GM18511 (cell line): Measurements from ENCODE around the gene RNF112.

ENCODE experiments used
- ATAC-seq: cut with Tn5 transposase; IDR thresholded peaks from one replicate; pipeline ENCODE4 v1.9.1; 2021; ENCODE audit warnings: mild to moderate bottlenecking, moderate library complexity; ENCODE audit not compliant: unreplicated experiment

The RNF112 gene

DNA sequence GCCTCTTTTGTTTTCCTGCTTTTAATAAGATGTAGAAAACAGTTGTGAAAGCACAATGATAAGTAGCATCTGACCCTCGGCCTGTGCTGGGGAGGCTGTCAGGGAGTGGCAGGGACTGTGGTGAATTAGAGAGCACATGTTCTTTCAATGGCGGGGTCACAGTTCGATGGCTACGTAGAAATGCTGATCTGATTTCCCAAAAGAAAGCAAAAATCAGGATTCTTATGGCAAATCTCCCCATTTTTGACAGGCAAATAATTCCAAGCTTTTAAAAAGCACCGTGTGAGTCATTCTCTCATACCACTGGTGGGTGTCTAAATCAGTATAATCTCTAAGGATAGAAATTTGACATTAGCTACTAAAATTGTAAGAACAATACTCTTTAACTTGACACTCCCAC is 36.9 kb upstream of the RNF112 start:
- ATAC-seq, result no peak

DNA sequence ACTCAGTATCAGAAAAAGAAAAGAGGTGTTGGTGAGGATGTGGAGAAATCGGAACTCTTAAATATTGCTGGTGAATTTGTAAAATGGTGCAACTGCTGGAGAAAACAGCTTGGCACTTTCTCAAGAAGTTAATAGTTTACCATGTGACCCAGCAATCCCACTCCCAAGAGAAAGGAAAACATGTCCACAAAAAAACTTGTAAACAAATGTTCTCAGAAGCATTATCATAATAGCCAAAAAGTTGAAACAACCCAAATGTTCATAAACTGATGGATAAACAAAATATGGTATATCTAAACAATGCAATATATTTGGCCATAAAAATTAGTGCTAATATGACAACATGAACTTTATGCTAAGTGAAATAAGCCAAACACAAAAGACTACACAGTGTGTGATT is 35.3 kb upstream of the RNF112 start:
- ATAC-seq, result no peak

DNA sequence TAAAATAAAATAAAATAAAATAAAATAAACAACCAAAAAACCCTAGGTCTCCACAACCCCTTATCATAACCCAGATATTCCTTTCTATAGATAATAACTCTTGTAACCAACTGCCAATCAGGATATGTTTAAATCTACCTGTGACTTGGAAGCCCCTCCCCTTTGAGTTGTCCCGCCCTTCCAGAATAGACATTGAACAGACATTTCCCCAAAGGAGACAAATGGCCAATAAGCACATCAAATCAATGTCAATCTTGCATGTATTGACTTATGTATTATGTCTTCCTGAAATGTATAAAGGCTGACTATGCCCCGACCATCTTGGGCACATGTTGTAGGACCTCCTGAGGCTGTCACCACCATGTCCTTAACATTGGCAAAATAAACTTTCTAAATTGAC is 34.2 kb upstream of the RNF112 start:
- ATAC-seq, result no peak

DNA sequence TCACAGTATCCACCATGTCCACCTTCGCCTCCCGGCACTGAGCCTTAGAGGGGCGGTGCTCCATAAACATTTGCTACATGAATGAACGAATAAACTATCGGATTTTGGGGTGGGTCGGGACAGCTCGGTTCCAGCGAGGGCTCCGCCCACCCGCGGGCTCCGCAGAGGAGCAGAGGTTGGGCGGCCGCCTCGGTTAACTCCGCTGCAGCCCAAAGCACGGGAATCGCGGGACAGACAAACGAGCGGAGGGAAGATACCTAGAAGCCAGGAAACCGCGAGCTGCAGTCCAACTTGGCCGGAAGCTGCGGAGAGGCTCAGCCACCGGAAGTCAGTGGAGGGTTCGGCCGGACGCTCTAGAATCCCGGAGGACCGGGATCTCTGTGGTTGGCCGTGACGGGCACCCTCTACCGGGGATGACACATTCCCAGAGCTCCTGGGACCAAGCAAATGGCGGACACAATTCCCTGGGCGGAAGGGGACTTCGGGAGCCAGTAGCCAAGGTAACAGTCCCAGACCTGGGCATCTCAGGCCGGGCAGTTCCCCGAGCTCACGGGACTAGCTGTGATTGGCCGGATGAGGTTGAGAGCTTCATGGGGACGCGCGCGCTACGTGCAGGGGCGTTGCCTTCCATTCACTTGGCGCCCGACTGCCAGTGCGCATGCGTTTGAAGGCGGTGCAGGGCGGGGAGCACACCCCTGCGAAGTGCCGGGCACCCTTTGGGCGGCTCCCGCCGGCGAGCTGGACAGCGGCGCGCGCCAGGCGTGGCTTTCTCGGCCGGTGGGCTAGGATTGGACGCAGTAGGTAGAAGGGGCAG is 33.2 kb upstream of the RNF112 start:
- ATAC-seq, result peak; percentile 92

DNA sequence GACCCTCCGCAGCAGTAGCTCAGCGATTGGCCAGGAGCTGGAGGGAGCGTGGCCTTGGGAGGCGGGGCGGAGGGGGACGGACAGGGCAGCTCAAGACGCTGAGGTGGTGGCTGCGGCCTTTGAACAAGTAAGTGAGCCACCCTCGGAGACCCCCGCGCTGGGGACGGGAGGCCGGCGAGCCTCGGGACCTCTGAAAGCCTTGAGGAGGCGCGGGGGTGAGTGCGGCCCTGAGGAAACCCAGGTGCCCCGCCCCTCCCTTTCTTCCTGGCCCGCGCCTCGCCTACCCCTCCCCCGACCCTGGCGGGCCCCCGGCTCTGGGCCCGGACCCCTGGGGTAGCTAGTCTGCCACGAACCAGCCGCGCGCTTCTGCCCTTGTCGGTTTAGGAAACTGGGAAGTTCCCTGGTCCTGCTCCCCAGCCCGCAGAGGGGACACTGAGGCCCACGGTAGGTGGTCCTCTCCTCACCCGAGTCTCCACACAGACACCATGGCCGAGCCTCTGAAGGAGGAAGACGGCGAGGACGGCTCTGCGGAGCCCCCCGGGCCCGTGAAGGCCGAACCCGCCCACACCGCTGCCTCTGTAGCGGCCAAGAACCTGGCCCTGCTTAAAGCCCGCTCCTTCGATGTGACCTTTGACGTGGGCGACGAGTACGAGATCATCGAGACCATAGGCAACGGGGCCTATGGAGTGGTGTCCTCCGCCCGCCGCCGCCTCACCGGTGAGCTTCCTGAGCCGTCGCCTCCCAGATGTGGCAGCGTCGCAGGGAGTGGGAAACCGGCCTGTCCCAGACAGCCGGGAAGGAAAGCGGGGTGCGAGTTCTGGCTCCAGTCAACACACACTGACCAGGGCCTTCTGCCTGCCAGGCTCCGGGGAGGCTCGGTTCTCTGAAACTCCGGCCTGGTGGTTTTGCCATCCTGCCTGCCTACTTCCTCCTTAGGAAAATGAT is 32.3 kb upstream of the RNF112 start, which contains the start of gene MAPK7:
MAPK7 (plus strand) TSS at position 83 of the 945 bp plus-strand sequence; CDS start at position 486, 403 bp downstream.
- peak; percentile 31 for ATAC-seq

DNA sequence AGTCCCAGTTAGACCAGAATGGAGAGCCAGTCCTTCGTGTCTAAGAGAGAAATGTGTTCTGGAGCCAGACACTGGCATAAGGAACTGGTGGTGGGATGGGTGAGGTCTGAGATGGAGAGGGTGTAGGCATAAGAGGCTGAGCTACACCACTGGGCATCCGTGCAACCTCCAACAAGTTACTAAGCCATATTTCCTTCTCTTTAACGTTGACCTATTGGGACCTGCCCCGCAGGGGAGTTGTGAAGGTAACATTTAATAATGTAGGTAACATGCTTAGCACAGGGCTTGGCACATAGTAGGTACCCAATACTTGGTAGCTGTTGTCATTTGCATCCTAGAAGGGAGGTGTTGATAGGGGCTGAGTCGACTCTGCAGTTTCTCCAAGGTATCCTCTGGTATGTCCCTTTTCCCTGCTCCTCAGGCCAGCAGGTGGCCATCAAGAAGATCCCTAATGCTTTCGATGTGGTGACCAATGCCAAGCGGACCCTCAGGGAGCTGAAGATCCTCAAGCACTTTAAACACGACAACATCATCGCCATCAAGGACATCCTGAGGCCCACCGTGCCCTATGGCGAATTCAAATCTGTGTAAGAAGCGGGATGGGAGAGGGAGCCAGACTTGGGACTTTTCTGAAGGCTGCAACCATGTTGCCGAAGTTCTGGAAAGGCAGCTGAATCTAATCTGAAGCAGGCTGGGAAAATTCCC is 31.5 kb upstream of the RNF112 start:
- no peak for ATAC-seq

DNA sequence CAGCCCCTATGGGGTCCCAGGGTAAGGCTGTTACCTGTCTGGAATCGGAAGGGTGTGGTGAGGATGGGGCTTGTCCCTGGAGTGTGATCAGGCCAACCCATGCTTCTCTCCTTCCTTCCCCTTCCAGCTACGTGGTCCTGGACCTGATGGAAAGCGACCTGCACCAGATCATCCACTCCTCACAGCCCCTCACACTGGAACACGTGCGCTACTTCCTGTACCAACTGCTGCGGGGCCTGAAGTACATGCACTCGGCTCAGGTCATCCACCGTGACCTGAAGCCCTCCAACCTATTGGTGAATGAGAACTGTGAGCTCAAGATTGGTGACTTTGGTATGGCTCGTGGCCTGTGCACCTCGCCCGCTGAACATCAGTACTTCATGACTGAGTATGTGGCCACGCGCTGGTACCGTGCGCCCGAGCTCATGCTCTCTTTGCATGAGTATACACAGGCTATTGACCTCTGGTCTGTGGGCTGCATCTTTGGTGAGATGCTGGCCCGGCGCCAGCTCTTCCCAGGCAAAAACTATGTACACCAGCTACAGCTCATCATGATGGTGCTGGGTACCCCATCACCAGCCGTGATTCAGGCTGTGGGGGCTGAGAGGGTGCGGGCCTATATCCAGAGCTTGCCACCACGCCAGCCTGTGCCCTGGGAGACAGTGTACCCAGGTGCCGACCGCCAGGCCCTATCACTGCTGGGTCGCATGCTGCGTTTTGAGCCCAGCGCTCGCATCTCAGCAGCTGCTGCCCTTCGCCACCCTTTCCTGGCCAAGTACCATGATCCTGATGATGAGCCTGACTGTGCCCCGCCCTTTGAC is 30.3 kb upstream of the RNF112 start:
- ATAC-seq, result no peak

DNA sequence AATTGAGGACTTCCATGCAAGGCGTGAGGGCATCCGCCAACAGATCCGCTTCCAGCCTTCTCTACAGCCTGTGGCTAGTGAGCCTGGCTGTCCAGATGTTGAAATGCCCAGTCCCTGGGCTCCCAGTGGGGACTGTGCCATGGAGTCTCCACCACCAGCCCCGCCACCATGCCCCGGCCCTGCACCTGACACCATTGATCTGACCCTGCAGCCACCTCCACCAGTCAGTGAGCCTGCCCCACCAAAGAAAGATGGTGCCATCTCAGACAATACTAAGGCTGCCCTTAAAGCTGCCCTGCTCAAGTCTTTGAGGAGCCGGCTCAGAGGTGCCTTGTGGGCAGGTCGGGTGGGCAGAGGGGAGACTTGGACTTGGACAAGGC is 29.7 kb upstream of the RNF112 start:
- no peak for ATAC-seq

DNA sequence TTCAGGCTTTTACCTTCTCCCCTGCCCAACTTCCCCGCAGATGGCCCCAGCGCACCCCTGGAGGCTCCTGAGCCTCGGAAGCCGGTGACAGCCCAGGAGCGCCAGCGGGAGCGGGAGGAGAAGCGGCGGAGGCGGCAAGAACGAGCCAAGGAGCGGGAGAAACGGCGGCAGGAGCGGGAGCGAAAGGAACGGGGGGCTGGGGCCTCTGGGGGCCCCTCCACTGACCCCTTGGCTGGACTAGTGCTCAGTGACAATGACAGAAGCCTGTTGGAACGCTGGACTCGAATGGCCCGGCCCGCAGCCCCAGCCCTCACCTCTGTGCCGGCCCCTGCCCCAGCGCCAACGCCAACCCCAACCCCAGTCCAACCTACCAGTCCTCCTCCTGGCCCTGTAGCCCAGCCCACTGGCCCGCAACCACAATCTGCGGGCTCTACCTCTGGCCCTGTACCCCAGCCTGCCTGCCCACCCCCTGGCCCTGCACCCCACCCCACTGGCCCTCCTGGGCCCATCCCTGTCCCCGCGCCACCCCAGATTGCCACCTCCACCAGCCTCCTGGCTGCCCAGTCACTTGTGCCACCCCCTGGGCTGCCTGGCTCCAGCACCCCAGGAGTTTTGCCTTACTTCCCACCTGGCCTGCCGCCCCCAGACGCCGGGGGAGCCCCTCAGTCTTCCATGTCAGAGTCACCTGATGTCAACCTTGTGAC is 29.1 kb upstream of the RNF112 start:
- no peak for ATAC-seq

DNA sequence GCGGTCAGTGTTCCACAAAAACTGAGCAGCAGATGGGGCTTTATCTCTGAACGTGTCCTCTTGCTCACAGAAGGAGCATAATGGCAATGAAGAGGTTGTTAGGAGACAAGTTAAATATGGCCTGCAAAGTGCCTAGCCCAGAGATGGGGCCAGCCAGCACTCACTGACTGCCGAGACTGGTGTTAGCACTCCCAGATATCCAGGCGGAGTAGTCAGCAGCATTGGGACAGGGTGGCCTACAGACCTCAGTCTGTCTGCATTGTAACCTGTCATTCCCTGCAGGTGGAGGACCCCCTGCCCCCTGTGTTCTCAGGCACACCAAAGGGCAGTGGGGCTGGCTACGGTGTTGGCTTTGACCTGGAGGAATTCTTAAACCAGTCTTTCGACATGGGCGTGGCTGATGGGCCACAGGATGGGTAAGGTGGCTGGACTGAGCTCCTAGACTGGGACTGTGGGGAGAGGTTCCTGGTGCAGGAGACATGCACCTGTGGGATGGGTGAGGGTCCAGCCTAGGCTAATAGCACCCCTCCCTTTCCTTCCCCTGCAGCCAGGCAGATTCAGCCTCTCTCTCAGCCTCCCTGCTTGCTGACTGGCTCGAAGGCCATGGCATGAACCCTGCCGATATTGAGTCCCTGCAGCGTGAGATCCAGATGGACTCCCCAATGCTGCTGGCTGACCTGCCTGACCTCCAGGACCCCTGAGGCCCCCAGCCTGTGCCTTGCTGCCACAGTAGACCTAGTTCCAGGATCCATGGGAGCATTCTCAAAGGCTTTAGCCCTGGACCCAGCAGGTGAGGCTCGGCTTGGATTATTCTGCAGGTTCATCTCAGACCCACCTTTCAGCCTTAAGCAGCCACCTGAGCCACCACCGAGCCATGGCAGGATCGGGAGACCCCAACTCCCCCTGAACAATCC is 28.2 kb upstream of the RNF112 start:
- no peak for ATAC-seq

DNA sequence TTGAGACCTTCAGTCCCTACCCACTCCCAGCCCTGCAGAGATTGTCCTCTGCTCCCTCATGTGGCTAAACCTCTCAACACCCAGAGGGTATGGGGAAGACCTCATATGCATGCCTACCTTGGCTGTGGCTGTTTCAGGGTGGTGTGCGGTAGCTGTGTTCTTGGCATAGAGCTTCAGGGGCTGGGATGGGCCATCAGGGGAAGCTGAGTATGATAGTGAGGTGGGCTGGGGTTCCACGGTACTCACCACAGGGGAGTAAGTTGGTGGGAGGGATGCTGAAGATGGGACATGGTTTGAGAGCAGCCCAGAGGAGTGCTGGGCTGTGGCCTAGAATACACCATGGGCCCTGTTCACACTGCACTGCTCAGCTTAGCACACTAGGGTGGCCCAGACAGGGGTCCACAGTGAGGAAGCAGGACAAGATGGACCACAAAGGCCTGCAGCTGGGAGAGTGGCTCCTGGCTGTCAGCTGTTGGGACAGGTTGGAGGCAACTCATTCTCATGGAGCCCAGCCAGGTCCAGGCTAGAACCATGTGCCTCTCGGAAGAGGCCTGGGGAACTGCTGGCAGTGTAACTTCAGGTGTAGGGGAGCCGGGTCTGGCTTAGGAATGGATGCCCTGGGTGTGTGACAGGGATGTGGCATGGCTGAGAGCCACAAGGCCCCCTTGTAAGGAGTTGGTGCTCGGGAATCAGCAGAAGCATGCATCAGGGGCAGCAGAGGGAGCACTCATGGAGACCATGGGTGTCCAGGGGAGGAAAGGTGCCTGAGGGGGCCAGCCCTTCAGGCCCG is 27.2 kb upstream of the RNF112 start:
- ATAC-seq, result no peak

DNA sequence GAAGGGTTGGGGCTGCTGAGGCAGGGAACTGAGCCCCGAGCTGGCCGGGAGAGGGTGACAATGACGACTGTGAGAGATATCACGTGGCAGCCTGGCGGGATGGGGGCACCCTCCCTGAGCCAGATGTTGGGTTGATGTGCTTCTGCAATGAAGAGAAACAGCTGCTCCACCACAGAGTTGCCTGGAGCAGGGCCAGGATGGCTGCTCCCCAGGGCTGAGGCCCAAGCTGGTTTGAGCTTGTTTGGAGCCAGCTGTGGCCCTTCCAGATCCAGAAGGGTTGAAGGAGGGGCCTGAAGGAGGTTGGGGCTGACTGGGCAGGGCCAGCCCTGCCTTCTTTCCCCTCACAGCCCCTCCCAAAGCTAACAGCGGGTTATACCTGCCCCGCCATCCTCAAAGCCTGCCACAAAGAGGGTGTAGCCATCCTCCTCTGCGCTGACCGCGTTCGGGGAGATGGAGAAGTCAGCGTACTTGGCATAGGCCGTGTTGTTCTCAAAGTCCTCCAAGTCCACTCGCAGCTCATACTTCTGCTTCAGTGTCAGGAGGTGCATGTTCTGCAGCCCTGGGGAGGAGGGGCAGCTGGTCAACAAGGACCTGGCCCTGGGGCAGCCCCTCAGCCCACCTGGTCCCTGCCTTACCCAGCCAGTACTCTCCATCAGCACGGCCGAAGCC is 26.2 kb upstream of the RNF112 start:
- ATAC-seq, result no peak

DNA sequence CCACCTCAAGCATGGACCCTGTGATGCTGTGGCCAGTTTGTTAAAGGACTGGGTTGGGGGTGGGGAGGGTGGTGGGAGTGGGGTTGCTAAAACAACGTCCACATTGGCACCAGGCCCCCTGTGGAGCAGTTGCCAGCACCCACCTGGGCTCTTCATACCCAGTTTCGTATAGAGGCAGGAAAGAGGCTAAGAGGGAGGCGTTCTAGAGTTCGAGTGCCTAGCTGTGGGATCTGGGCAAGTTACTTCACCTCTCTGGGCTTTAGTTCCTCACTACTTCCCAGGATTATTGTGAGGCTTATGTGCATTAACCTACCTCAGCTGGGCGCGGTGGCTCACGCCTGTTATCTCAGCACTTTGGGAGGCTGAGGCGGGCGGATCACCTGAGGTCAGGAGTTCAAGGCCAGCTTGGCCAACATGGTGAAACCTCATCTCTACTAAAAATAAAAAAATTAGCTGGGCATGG is 25.5 kb upstream of the RNF112 start:
- ATAC-seq, result no peak

DNA sequence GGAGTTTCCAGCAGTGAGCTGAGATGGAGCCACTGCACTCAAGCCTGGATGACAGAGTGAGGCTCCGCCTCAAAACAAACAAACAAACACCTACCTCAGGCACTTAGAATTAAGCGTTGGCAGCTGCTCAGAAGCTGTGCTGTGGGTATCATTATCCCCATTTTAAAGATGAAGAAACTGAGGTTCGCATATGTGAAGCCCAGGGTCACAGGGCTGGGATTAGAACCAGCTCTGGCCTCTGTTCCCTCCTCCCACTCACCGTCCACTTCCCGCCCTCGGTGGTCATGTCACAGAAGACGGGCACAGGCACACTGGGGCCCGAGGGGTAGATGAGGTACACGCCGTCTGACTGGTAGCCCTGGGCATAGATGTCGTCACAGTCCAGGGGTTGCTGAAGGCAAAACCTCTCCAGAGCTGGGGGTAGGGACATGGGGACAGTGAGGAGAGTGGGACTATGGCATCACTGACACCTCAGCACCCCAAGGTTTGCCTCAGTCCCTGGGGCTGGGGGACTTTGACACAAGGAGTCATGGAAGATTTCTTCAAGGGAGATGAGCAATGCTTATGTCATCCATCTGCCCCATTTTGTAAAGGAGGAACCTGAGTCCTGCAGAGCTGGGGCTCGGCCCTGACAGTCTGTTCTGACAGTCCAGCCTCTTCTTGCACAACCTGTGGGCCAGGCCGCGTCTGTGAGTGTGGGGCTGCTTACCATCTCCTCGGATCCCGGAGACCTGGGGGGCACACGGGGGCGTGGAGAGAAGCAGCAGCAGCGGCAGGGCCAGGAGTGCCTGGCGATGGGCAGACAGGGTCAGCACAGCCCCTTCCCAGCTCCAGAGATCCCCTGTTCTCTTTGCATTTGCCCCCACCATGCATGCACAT is 24.7 kb upstream of the RNF112 start:
- no peak for ATAC-seq

DNA sequence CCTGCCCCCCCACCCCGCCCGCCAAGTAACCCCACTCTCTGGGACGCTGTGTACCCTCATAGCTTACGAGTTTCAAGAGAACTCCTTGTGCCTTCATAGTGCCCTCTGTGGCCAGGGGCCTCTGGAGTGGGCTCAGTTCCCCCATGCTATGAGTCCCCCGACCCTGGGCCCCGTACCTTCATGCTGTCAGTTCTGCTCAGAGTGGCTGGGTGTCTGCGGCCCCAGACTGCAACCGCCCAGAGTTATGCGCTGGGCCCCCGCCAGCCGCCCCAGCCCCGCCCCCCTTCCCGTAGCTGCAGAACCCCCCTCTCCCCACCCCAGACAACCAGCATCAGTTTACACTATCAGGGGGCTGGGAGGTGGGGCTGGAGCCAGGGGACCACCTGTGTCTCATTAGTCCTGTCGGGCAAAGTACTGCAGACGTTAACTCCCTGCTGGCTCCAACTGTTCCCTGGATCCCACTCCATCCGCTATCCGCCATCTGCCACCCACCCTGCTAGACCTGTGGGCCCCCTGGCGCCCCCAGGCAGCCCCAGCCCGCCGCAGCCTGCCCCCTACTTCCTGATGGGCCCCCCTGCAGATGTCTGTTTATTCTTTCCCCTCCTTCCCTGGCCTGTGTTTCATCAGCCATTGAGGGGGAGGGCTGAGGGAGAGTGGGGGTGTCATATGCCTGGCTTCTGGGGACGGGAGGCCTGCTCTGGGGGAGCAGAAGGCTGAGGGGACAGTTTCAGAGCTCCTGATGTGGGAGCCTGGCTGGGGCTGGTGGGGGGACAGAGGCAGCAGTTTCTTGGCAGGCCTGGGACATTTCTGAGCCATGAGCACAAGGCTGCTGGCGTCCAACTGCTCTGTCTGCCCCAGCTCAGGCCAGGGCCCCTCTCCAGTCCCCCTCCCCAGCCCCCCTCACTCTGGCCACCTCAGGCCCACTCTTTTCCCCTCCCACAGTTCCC is 23.8 kb upstream of the RNF112 start, which contains the start of gene MFAP4:
MFAP4 (minus strand) TSS at position 217 of the 947 bp plus-strand sequence; CDS start at position 182, 35 bp downstream.
- ATAC-seq, result no peak
